HepG2 (cell line): Measurements from ENCODE around the gene C11orf54. TPM values are rescaled to one million over a fixed set of nuclear protein-coding genes. Genes with fewer than 3 reads are reported as not detected.

Experiments
- DPF2 ChIP-seq: sonication (generic); formaldehyde crosslinking; IDR thresholded peaks from 2 replicates; pipeline ENCODE4 v1.4.0; 2020; ENCODE audit warnings: mild to moderate bottlenecking, low read depth, missing genetic modification reagents, borderline replicate concordance
- EED ChIP-seq: sonication (generic); formaldehyde crosslinking; IDR thresholded peaks from 2 replicates; pipeline ENCODE4 v1.5.0; 2020; ENCODE audit warnings: mild to moderate bottlenecking, missing genetic modification reagents
- FIP1L1 ChIP-seq: fragments of 200-400 bp; formaldehyde crosslinking; IDR thresholded peaks from 2 replicates; pipeline ENCODE4 v1.6.1; 2018; ENCODE audit warnings: low read depth, mild to moderate bottlenecking, low read length, moderate library complexity, borderline replicate concordance; ENCODE audit not compliant: insufficient read depth
- FOXA1 ChIP-seq, 2 experiments: fragments of 450-650 bp in 1 of 2; sonication (generic) in 1 of 2; formaldehyde crosslinking in 1 of 2; IDR thresholded peaks; 2 replicates each; pipeline versions ENCODE4 v1.4.0 to v1.6.1; 2016 to 2020; ENCODE audit warnings: missing genetic modification reagents in 1 of 2
- HDAC1 ChIP-seq: sonication (generic); formaldehyde crosslinking; IDR thresholded peaks from 2 replicates; pipeline ENCODE4 v1.5.1; 2020; ENCODE audit warnings: mild to moderate bottlenecking, missing genetic modification reagents
- HNF4A ChIP-seq: sonication (generic); formaldehyde crosslinking; IDR thresholded peaks from 2 replicates; pipeline ENCODE4 v1.4.0; 2020; ENCODE audit warnings: missing genetic modification reagents
- MEIS2 ChIP-seq: sonication (generic); formaldehyde crosslinking; IDR thresholded peaks from 2 replicates; pipeline ENCODE4 v1.9.0; 2021; ENCODE audit warnings: mild to moderate bottlenecking, missing genetic modification reagents
- SALL1 ChIP-seq: sonication (generic); formaldehyde crosslinking; IDR thresholded peaks from 2 replicates; pipeline ENCODE4 v1.8.0; 2022; ENCODE audit warnings: mild to moderate bottlenecking, missing genetic modification reagents
- SP1 ChIP-seq, 2 experiments: fragments of 450-650 bp in 1 of 2; sonication (generic) in 1 of 2; formaldehyde crosslinking in 1 of 2; IDR thresholded peaks; 2 replicates each; pipeline versions ENCODE4 v1.4.0 to v1.6.1; 2016 to 2020; ENCODE audit warnings: missing genetic modification reagents in 1 of 2
- ZBED4 ChIP-seq: sonication (generic); formaldehyde crosslinking; IDR thresholded peaks from 2 replicates; pipeline ENCODE4 v1.4.0; 2020; ENCODE audit warnings: missing genetic modification reagents, borderline replicate concordance
- ZNF143 ChIP-seq: sonication (generic); formaldehyde crosslinking; IDR thresholded peaks from 2 replicates; pipeline ENCODE4 v1.4.0; 2020; ENCODE audit warnings: missing genetic modification reagents
- ZNF282 ChIP-seq: fragments of 450-650 bp; IDR thresholded peaks from 2 replicates; pipeline ENCODE4 v1.6.1; 2018; ENCODE audit not compliant: partially characterized antibody
- ZNF543 ChIP-seq: sonication (generic); formaldehyde crosslinking; IDR thresholded peaks from 2 replicates; pipeline ENCODE4 v1.4.0; 2020; ENCODE audit warnings: mild to moderate bottlenecking, missing genetic modification reagents
- ZNF746 ChIP-seq: sonication (generic); formaldehyde crosslinking; IDR thresholded peaks from 2 replicates; pipeline ENCODE4 v1.8.0; 2022; ENCODE audit warnings: mild to moderate bottlenecking, missing genetic modification reagents
- ZSCAN5A ChIP-seq: sonication (generic); formaldehyde crosslinking; IDR thresholded peaks from 2 replicates; pipeline ENCODE4 v1.8.0; 2022; ENCODE audit warnings: mild to moderate bottlenecking, missing genetic modification reagents, borderline replicate concordance
- ZXDC ChIP-seq: sonication (generic); formaldehyde crosslinking; IDR thresholded peaks from 2 replicates; pipeline ENCODE4 v1.5.0; 2020; ENCODE audit warnings: mild to moderate bottlenecking, missing genetic modification reagents
- polyA plus RNA-seq, 8 experiments: library from polyadenylated mRNA; depleted of rRNA in 3 of 8; stranded (reverse) in 7 of 8; unstranded in 1 of 8; fragments of >200 nt; fragmentation: Illumina TruSeq in 4 of 8; extraction: Trizol in 4 of 8; gene quantifications; 2 replicates each; pipeline versions ENCODE4 v1.2.1 to v1.2.3, GENCODE V29; 2011 to 2016; ENCODE audit warnings: low read depth in 4 of 8, missing spikeins in 1 of 8, mixed read lengths in 1 of 8; ENCODE audit not compliant: insufficient read depth in 1 of 8
- total RNA-seq, 5 experiments: library from RNA; depleted of rRNA; stranded (reverse); fragments of >200 nt; fragmentation: Illumina TruSeq; extraction: Trizol; gene quantifications; 2 replicates each; pipeline ENCODE4 v1.2.3, GENCODE V29; 2016; ENCODE audit warnings: low read depth in 1 of 5

The C11orf54 gene
- total and polyA plus RNA-seq, 2 of the 13 experiments (the other 11 are each of a cell fraction or from before 2014, with no cell fraction given) = 42.7 to 50.1 TPM

GRCh38 chr11:93741094-93741881 is at the start of gene C11orf54, which contains the start of gene TAF1D (continued):
- TF ChIP-seq ZBED4 (CRISPR knock-in tag) (peak; percentile 58; the same call in 1 of the 2 replicates), ZXDC (CRISPR knock-in tag) (peak; percentile 79; the same call in 1 of the 2 replicates), HDAC1 (CRISPR knock-in tag) (peak; percentile 56; the same call in 1 of the 2 replicates), SP1 (IDR thresholded peaks at IDR 0.05) (no peak), SP1 (CRISPR knock-in tag; IDR thresholded peaks at IDR 0.05) (peak; percentile 54; the same call in 1 of the 2 replicates), ZNF543 (CRISPR knock-in tag) (0 out of 2 replicates have a peak, but pooled peaks have one; percentile 47), ZSCAN5A (CRISPR knock-in tag) (no peak), DPF2 (CRISPR knock-in tag) (no peak), ZNF746 (CRISPR knock-in tag) (no peak), ZNF143 (CRISPR knock-in tag) (peak; percentile 21; the same call in 1 of the 2 replicates), ZNF282 (no peak), EED (CRISPR knock-in tag) (no peak), FOXA1 (IDR thresholded peaks at IDR 0.05) (no peak), FOXA1 (CRISPR knock-in tag; IDR thresholded peaks at IDR 0.05) (0 out of 2 replicates have a peak, but pooled peaks have one; percentile 5), FIP1L1 (peak; percentile 34; the same call in 1 of the 2 replicates), HNF4A (CRISPR knock-in tag) (no peak; the same call in 1 of the 2 replicates), MEIS2 (CRISPR knock-in tag) (peak; percentile 33; the same call in 1 of the 2 replicates), SALL1 (peak; percentile 79)
